LNCAP (cell line): Measurements from ENCODE around the gene RPS6KL1.

Source experiments
- TF ChIP-seq, protein P1 (sequence below): fragments of 450-650 bp; IDR thresholded peaks from 2 replicates; pipeline ENCODE4 v1.5.1; 2017; ENCODE audit warnings: mild to moderate bottlenecking

The RPS6KL1 gene

DNA sequence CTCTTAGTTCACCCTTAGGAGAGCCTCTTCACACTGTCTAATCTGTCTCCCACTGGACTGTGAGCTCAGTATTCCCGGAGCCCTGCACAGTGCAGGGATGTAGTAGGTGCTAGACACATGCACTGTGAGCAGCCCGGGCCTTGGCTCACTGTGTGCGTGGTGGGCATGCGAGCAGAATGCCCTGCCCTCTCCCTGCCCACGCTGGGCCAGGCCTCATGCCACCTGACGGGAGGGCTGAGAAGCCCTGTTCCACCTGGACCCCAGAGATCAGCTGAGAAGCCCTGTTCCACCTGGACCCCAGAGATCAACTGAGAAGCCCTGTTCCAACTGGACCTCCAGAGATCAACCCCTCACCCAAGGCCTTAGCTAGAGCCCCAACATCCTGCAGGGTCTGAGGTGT, 10.9 kb downstream of the RPS6KL1 start:
- TF ChIP-seq, protein P1, sequence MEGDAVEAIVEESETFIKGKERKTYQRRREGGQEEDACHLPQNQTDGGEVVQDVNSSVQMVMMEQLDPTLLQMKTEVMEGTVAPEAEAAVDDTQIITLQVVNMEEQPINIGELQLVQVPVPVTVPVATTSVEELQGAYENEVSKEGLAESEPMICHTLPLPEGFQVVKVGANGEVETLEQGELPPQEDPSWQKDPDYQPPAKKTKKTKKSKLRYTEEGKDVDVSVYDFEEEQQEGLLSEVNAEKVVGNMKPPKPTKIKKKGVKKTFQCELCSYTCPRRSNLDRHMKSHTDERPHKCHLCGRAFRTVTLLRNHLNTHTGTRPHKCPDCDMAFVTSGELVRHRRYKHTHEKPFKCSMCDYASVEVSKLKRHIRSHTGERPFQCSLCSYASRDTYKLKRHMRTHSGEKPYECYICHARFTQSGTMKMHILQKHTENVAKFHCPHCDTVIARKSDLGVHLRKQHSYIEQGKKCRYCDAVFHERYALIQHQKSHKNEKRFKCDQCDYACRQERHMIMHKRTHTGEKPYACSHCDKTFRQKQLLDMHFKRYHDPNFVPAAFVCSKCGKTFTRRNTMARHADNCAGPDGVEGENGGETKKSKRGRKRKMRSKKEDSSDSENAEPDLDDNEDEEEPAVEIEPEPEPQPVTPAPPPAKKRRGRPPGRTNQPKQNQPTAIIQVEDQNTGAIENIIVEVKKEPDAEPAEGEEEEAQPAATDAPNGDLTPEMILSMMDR = no peak

DNA sequence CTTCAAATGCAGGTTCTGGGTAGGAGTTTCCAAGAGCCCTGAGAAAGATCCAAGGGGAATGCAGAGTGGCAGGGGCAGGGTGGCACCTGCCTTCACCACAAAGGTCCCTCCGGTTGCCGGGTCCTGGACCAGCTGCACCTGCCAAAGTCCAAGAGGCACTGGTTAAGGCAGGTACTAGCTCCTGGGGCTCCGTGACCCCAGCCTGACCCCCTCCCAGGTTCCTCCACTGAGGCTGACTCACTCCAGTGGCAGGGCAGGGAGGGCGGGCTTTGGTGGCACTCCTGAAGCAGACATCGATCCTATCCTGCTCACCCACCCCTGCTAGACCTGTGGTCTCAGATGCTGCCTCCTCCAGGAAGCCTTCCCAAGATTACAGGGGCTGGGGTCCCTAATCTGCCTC, 11.4 kb downstream of the RPS6KL1 start:
- TF ChIP-seq, protein P1 = no peak

- TF ChIP-seq, protein P1 = no peak
Observed at GRCh38 chr14:74911221-74911620, 11.8 kb downstream of the RPS6KL1 start.

DNA sequence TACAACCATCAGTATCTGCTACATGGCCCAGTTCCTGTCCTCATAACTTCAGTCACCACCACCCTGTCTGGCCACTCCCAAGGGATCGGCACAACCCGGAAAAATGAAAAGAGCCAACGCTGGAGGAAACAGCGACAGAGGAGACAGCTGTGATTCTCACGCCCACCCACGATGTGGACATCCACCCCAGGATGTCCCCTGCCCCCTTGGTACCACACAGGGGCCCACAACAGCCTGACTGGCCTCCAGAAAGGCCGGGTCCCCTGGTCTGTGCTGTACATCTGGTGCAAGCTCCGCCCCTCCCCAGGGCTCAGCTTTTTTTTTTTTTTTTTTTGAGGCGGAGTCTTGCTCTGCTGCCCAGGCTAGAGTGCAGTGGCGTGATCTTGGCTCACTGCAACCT, 12.5 kb downstream of the RPS6KL1 start:
- TF ChIP-seq, protein P1 = no peak

DNA sequence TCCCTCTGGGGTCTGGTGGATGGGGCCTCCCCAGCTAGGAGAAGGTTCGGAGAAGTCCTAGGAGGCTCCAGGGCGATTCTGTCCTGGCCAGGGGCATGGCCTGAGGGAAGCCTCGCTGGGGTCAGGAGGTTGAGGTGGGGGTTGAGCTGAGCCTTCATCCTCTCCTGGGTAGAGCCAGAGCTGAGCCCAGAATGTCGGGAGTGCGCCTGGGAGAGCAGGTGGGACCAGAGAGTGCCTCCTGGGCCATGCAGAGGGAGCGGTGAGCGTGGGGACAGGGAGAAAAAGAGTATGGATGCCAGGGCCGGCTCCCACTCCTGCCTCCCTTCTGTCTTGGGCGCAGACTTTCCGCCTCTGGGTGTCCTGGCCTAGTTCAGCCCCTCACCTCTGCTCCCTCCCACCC, 13.1 kb downstream of the RPS6KL1 start:
- TF ChIP-seq, protein P1 = no peak

DNA sequence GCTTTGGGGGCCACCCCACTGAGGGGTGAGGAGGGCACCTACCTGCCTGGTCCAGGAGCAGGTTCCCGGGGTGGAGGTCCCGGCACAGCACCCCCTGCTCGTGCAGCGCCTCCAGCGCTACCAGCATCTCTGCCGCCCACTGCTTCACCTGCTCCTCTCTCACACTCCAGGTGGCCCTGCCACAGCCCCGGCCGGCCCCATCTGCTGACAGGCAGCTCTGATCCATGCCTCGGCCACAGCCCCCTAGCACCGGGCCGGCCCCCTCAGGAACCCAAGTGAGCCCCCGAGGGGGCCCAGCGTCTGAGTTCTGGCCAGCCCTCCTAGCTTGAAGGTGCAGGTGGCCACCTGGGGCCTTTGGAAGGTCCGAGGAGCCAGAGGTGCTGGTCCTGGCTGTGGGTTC, 13.6 kb downstream of the RPS6KL1 start:
- TF ChIP-seq, protein P1 = no peak

DNA sequence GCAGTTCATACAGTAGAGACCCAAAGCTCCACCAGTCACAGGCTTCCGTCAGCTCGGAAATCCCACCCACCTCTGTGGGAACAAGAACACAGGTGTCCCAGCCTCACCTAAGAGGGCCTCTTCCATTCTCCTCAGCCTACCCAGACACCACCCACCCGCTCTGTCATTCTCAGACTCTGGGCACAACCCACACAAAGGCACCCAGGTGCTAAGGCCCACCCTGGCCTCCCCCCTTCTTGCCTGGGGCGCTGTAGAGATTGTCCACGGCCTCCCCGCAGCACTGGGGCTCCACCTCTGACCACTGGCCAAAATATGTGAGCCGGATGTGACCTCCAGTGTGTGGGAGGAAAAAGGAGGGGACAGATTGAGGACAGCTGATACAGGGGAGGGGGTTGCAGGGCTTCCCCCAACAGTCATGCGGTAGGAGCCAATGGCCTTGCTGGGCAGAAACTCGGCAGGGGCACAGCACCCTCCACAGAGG, 14.2 kb downstream of the RPS6KL1 start:
- TF ChIP-seq, protein P1 = no peak

DNA sequence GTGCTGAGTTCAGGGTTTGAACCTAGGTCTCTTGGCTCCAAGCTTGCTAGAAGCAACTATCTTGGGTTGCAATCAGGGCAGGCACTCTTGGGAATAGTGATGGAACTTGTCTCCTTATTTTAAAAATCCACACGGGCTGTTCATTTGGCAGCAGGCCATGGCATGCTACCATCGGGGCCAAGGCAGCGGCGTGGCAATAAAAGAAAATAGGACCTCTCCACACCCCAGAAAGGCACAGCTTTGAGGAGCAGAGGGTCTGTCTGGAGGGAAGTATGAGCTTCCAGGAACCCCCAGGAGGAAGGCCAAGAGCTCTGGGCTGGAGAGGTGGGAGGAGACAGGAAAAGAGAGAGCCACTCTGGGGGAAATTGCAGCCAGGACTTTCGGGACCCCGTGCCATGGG, 15.3 kb downstream of the RPS6KL1 start:
- TF ChIP-seq, protein P1 = no peak
